Loucy (cell line): ENCODE results near the gene NPC1.

Source experiments
- H2AFZ ChIP-seq: fragments of 200-600 bp; sonication (generic); 2 replicates; pipeline ENCODE4 v1.6.0; 2016; ENCODE audit warnings: antibody characterized with exemption, mild to moderate bottlenecking, low read length, moderate library complexity
- H3F3A ChIP-seq: fragments of 200-600 bp; 2 replicates; pipeline ENCODE4 v1.6.0; 2016; ENCODE audit warnings: antibody characterized with exemption, low read depth, mild to moderate bottlenecking
- H3K27me3 ChIP-seq: fragments of 200-600 bp; sonication (generic); 2 replicates; pipeline ENCODE4 v1.6.1; 2014; ENCODE audit warnings: low read length, mild to moderate bottlenecking; ENCODE audit not compliant: insufficient read depth, poor library complexity, severe bottlenecking
- H3K36me3 ChIP-seq: fragments of 200-600 bp; sonication (generic); 2 replicates; pipeline ENCODE4 v1.6.1; 2016; ENCODE audit warnings: low read length; ENCODE audit not compliant: insufficient read depth
- H3K4me1 ChIP-seq: fragments of 200-600 bp; sonication (generic); 2 replicates; pipeline ENCODE4 v1.5.1; 2014; ENCODE audit warnings: low read length, mild to moderate bottlenecking; ENCODE audit not compliant: insufficient read depth, poor library complexity, severe bottlenecking
- H3K4me2 ChIP-seq: fragments of 200-600 bp; sonication (generic); 2 replicates; pipeline ENCODE4 v1.6.0; 2014; ENCODE audit warnings: antibody characterized with exemption, low read length, low read depth, mild to moderate bottlenecking; ENCODE audit not compliant: poor library complexity, severe bottlenecking
- H3K4me3 ChIP-seq: fragments of 200-600 bp; sonication (generic); 2 replicates; pipeline ENCODE4 v1.5.1; 2014; ENCODE audit warnings: low read length, mild to moderate bottlenecking, mixed read lengths; ENCODE audit not compliant: poor library complexity, severe bottlenecking
- H3K79me2 ChIP-seq: fragments of 200-600 bp; sonication (generic); 2 replicates; pipeline ENCODE4 v1.6.1; 2014; ENCODE audit warnings: low read length; ENCODE audit not compliant: insufficient read depth
- H3K9ac ChIP-seq: fragments of 200-600 bp; sonication (generic); 2 replicates; pipeline ENCODE4 v1.6.0; 2014; ENCODE audit warnings: mild to moderate bottlenecking, low read depth, low read length, moderate library complexity; ENCODE audit not compliant: poor library complexity, severe bottlenecking
- H3K9me2 ChIP-seq: fragments of 200-600 bp; sonication (generic); replicated peaks from 2 replicates; pipeline ENCODE4 v1.6.1; 2016; ENCODE audit warnings: low read depth, low read length, mixed read lengths
- H3K9me3 ChIP-seq: fragments of 200-600 bp; sonication (generic); 2 replicates; pipeline ENCODE4 v1.6.1; 2014; ENCODE audit warnings: mild to moderate bottlenecking, antibody characterized with exemption, low read length, low read depth; ENCODE audit not compliant: insufficient read depth
- H4K20me1 ChIP-seq: fragments of 200-600 bp; sonication (generic); 2 replicates; pipeline ENCODE4 v1.6.0; 2014; ENCODE audit warnings: antibody characterized with exemption, low read length, mild to moderate bottlenecking; ENCODE audit not compliant: insufficient read depth, poor library complexity, severe bottlenecking
- CTCF ChIP-seq: fragments of 200-600 bp; sonication (generic); conservative IDR thresholded peaks from 2 replicates; pipeline ENCODE4 v1.5.1; 2014; ENCODE audit warnings: mild to moderate bottlenecking, antibody characterized with exemption, low read length
- EZH2phosphoT487 ChIP-seq: fragments of 200-600 bp; IDR thresholded peaks from 2 replicates; pipeline ENCODE4 v1.6.1; 2018; ENCODE audit warnings: antibody characterized with exemption, mild to moderate bottlenecking, moderate library complexity, borderline replicate concordance

NPC1 gene

GRCh38 chr18:23532848-23533247, 53.5 kb downstream of the NPC1 start:
- H3F3A ChIP-seq = no peaks in the 10 kb centered on the region
- no peak overlapping the region for H3K9ac ChIP-seq

GRCh38 chr18:23531912-23532311, 54.4 kb downstream of the NPC1 start:
- Histone ChIP-seq H3K4me2 (no peak overlapping the region), H3K9me3 (no peaks in the 10 kb centered on the region), H3K4me1 (no peaks in the 10 kb centered on the region), H3K79me2 (no peaks in the 10 kb centered on the region), H2AFZ (no peak overlapping the region), H4K20me1 (no peaks in the 10 kb centered on the region), H3K36me3 (peaks cover 96% of the 10 kb centered on the region; the same call in 1 of the 2 replicates), H3F3A (no peaks in the 10 kb centered on the region), H3K27me3 (no peaks in the 10 kb centered on the region), H3K9ac (no peak overlapping the region), H3K9me2 (no peaks in the 10 kb centered on the region), H3K4me3 (no peak overlapping the region)
- TF ChIP-seq EZH2phosphoT487 (no peak), CTCF (no peak)

More at GRCh38 chr18:23532848-23533247, 53.5 kb downstream of the NPC1 start:
- Histone ChIP-seq H4K20me1 (no peaks in the 10 kb centered on the region), H3K79me2 (no peaks in the 10 kb centered on the region), H3K4me1 (no peaks in the 10 kb centered on the region), H3K9me2 (no peaks in the 10 kb centered on the region), H3K4me3 (no peak overlapping the region), H3K4me2 (no peak overlapping the region), H3K27me3 (no peaks in the 10 kb centered on the region), H3K9me3 (no peaks in the 10 kb centered on the region), H3K36me3 (peaks cover 94% of the 10 kb centered on the region; the same call in 1 of the 2 replicates), H2AFZ (no peak overlapping the region)
- TF ChIP-seq CTCF = no peak

GRCh38 chr18:23530195-23530594, 56.1 kb downstream of the NPC1 start:
- no peaks in the 10 kb centered on the region for H3K9me3 ChIP-seq
- H3F3A ChIP-seq = no peaks in the 10 kb centered on the region
- no peaks in the 10 kb centered on the region for H3K4me1 ChIP-seq
- no peak overlapping the region for H3K4me2 ChIP-seq
- H2AFZ ChIP-seq = no peak overlapping the region
- H3K9me2 ChIP-seq = no peaks in the 10 kb centered on the region
- H3K9ac ChIP-seq = no peak overlapping the region
- TF ChIP-seq EZH2phosphoT487 = no peak
- no peak for TF ChIP-seq CTCF
- H4K20me1 ChIP-seq = no peaks in the 10 kb centered on the region
- no peaks in the 10 kb centered on the region for H3K79me2 ChIP-seq
- H3K36me3 ChIP-seq = peaks cover 93% of the 10 kb centered on the region
- no peaks in the 10 kb centered on the region for H3K27me3 ChIP-seq
- H3K4me3 ChIP-seq = no peak overlapping the region
